OCI-LY1 (cell line): ENCODE measurements around the gene DGKD.
A peak's percentile ranks its signal among the peaks of the same experiment; 100 is the strongest.

ENCODE experiments used
- H2AFZ ChIP-seq: fragments of 200-600 bp; sonication (generic), shearing (Covaris generic); 2 replicates; pipeline ENCODE4 v1.6.0; 2014; ENCODE audit warnings: antibody characterized with exemption, mild to moderate bottlenecking, low read length
- H3F3A ChIP-seq: fragments of 200-600 bp; sonication (generic), shearing (Covaris generic); 2 replicates; pipeline ENCODE4 v1.6.0; 2014; ENCODE audit warnings: mild to moderate bottlenecking, antibody characterized with exemption, low read length, moderate library complexity; ENCODE audit not compliant: insufficient read depth
- H3K27ac ChIP-seq: fragments of 200-600 bp; sonication (generic); 2 replicates; pipeline ENCODE4 v1.5.1; 2014; ENCODE audit warnings: low read length, mixed run types, mild to moderate bottlenecking, low read depth; ENCODE audit not compliant: poor library complexity, severe bottlenecking
- H3K27me3 ChIP-seq: fragments of 200-600 bp; sonication (generic); 2 replicates; pipeline ENCODE4 v1.6.0; 2014; ENCODE audit warnings: antibody characterized with exemption, mild to moderate bottlenecking, low read length, moderate library complexity; ENCODE audit not compliant: insufficient read depth
- H3K36me3 ChIP-seq: fragments of 200-600 bp; sonication (generic); 2 replicates; pipeline ENCODE4 v1.6.1; 2014; ENCODE audit warnings: mild to moderate bottlenecking, antibody characterized with exemption, low read length, moderate library complexity, mixed read lengths; ENCODE audit not compliant: insufficient read depth
- H3K4me1 ChIP-seq: fragments of 200-600 bp; sonication (generic); 2 replicates; pipeline ENCODE4 v1.5.1; 2014; ENCODE audit warnings: mild to moderate bottlenecking, low read length, moderate library complexity; ENCODE audit not compliant: insufficient read depth, severe bottlenecking
- H3K4me2 ChIP-seq: fragments of 200-600 bp; sonication (generic), shearing (Covaris generic); 2 replicates; pipeline ENCODE4 v1.6.1; 2014; ENCODE audit warnings: low read length
- H3K4me3 ChIP-seq: fragments of 200-600 bp; sonication (generic); 2 replicates; pipeline ENCODE4 v1.5.1; 2014; ENCODE audit warnings: low read length, low read depth, mild to moderate bottlenecking, mixed read lengths; ENCODE audit not compliant: poor library complexity, severe bottlenecking
- H3K79me2 ChIP-seq: fragments of 200-600 bp; shearing (Covaris generic); 2 replicates; pipeline ENCODE4 v1.6.1; 2016; ENCODE audit warnings: mixed run types, low read length, mixed read lengths; ENCODE audit not compliant: insufficient read depth
- H3K9ac ChIP-seq: fragments of 200-600 bp; sonication (generic), shearing (Covaris generic); 2 replicates; pipeline ENCODE4 v1.6.1; 2014; ENCODE audit warnings: mild to moderate bottlenecking, low read length, mixed read lengths
- H3K9me2 ChIP-seq: fragments of 200-600 bp; sonication (generic), shearing (Covaris generic); 2 replicates; pipeline ENCODE4 v1.6.1; 2014; ENCODE audit warnings: low read depth, mild to moderate bottlenecking, low read length, mixed read lengths
- H3K9me3 ChIP-seq: fragments of 200-600 bp; shearing (Covaris generic); 2 replicates; pipeline ENCODE4 v1.6.1; 2014; ENCODE audit warnings: low read length, mixed read lengths
- H4K20me1 ChIP-seq: fragments of 200-600 bp; sonication (generic), shearing (Covaris generic); 2 replicates; pipeline ENCODE4 v1.6.0; 2016; ENCODE audit warnings: mild to moderate bottlenecking, low read length; ENCODE audit not compliant: insufficient read depth
- EZH2 ChIP-seq: fragments of 200-600 bp; sonication (generic), shearing (Covaris generic); IDR thresholded peaks from 2 replicates; pipeline ENCODE4 v1.8.0; 2017; ENCODE audit warnings: borderline replicate concordance, mixed run types, mild to moderate bottlenecking, antibody characterized with exemption, low read length, moderate library complexity, mixed read lengths
- TF ChIP-seq, protein P1 (sequence below): fragments of 200-600 bp; sonication (generic), shearing (Covaris generic); IDR thresholded peaks from 2 replicates; pipeline ENCODE4 v1.5.1; 2017; ENCODE audit warnings: mild to moderate bottlenecking, antibody characterized with exemption, low read length, moderate library complexity, mixed read lengths

The DGKD gene

GRCh38 chr2:233497692-233498091, 143.4 kb downstream of the DGKD start:
- no peaks in the 10 kb centered on the region for H3K36me3 ChIP-seq
- H3K9ac ChIP-seq = no peak overlapping the region
- H3K4me2 ChIP-seq = no peak overlapping the region
- no peaks in the 10 kb centered on the region for H3K9me2 ChIP-seq
- H3K27ac ChIP-seq = no peak overlapping the region
- no peak for TF ChIP-seq EZH2
- TF ChIP-seq, protein P1, sequence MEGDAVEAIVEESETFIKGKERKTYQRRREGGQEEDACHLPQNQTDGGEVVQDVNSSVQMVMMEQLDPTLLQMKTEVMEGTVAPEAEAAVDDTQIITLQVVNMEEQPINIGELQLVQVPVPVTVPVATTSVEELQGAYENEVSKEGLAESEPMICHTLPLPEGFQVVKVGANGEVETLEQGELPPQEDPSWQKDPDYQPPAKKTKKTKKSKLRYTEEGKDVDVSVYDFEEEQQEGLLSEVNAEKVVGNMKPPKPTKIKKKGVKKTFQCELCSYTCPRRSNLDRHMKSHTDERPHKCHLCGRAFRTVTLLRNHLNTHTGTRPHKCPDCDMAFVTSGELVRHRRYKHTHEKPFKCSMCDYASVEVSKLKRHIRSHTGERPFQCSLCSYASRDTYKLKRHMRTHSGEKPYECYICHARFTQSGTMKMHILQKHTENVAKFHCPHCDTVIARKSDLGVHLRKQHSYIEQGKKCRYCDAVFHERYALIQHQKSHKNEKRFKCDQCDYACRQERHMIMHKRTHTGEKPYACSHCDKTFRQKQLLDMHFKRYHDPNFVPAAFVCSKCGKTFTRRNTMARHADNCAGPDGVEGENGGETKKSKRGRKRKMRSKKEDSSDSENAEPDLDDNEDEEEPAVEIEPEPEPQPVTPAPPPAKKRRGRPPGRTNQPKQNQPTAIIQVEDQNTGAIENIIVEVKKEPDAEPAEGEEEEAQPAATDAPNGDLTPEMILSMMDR = no peak
- no peaks in the 10 kb centered on the region for H3K27me3 ChIP-seq
- no peaks in the 10 kb centered on the region for H3K79me2 ChIP-seq
- no peaks in the 10 kb centered on the region; the same call in 1 of the 2 replicates for H3K9me3 ChIP-seq
- no peaks in the 10 kb centered on the region for H4K20me1 ChIP-seq
- no peak overlapping the region for H2AFZ ChIP-seq
- no peak overlapping the region for H3K4me3 ChIP-seq
- H3F3A ChIP-seq = no peaks in the 10 kb centered on the region
- H3K4me1 ChIP-seq = peaks cover 9% of the 10 kb centered on the region

GRCh38 chr2:233498126-233498525, 143.8 kb downstream of the DGKD start:
- Histone ChIP-seq H3K36me3 (no peaks in the 10 kb centered on the region), H3K9me3 (peaks cover 2% of the 10 kb centered on the region; the same call in 1 of the 2 replicates), H3K27ac (no peak overlapping the region), H3K9ac (no peak overlapping the region), H3K27me3 (no peaks in the 10 kb centered on the region), H3K9me2 (no peaks in the 10 kb centered on the region), H3F3A (no peaks in the 10 kb centered on the region), H3K4me1 (peaks cover 9% of the 10 kb centered on the region), H3K4me2 (no peak overlapping the region), H3K79me2 (no peaks in the 10 kb centered on the region), H3K4me3 (no peak overlapping the region), H2AFZ (no peak overlapping the region), H4K20me1 (no peaks in the 10 kb centered on the region)
- TF ChIP-seq EZH2 = no peak
- TF ChIP-seq, protein P1 = peak; percentile 41

- no peaks in the 10 kb centered on the region for H4K20me1 ChIP-seq
- no peaks in the 10 kb centered on the region for H3K79me2 ChIP-seq
- H3K4me3 ChIP-seq = no peak overlapping the region
- H3K4me1 ChIP-seq = peaks cover 9% of the 10 kb centered on the region
- H3K36me3 ChIP-seq = no peaks in the 10 kb centered on the region
- H3F3A ChIP-seq = no peaks in the 10 kb centered on the region
- peaks cover 13% of the 10 kb centered on the region; the same call in 1 of the 2 replicates for H3K9me3 ChIP-seq
- no peak overlapping the region for H3K27ac ChIP-seq
- no peak overlapping the region for H3K4me2 ChIP-seq
- no peaks in the 10 kb centered on the region for H3K27me3 ChIP-seq
- no peaks in the 10 kb centered on the region for H3K9me2 ChIP-seq
- TF ChIP-seq, protein P1 = no peak
- no peak for TF ChIP-seq EZH2
- no peak overlapping the region for H3K9ac ChIP-seq
- H2AFZ ChIP-seq = no peak overlapping the region
Measured at GRCh38 chr2:233499928-233500327, 145.6 kb downstream of the DGKD start.
